HG02798 (cell line): Measurements from ENCODE around the gene AKR7A2.
"Not testable (repeated sequence)": the region's sequence is repeated elsewhere in the genome, so short reads cannot be mapped to it uniquely, and the experiment has no call there.

Source experiments
- ATAC-seq: cut with Tn5 transposase; IDR thresholded peaks from one replicate; pipeline ENCODE4 v1.9.1; 2021; ENCODE audit warnings: mild to moderate bottlenecking; ENCODE audit not compliant: unreplicated experiment, poor library complexity

AKR7A2 gene

GRCh38 chr1:19270343-19270730 is 41.6 kb downstream of the AKR7A2 start:
- ATAC-seq = not testable (repeated sequence)

GRCh38 chr1:19269427-19270342 is 42.3 kb downstream of the AKR7A2 start:
- ATAC-seq = not testable (repeated sequence)

GRCh38 chr1:19268445-19268844 is 43.5 kb downstream of the AKR7A2 start:
- ATAC-seq = no peak

- ATAC-seq = no peak
Observed at GRCh38 chr1:19262744-19263143, 49.2 kb downstream of the AKR7A2 start.

- ATAC-seq = no peak
Observed at GRCh38 chr1:19262047-19262446, 49.9 kb downstream of the AKR7A2 start.

GRCh38 chr1:19260211-19261138 is 51.5 kb downstream of the AKR7A2 start:
- ATAC-seq = no peak

GRCh38 chr1:19258353-19258752 is 53.6 kb downstream of the AKR7A2 start:
- ATAC-seq = no peak

- ATAC-seq = no peak
Observed at GRCh38 chr1:19257178-19257914, 54.6 kb downstream of the AKR7A2 start.

- ATAC-seq = not testable (repeated sequence)
Observed at GRCh38 chr1:19256301-19256700, 55.6 kb downstream of the AKR7A2 start.

GRCh38 chr1:19255288-19255687 is 56.7 kb downstream of the AKR7A2 start:
- ATAC-seq = no peak

- ATAC-seq = no peak
Observed at GRCh38 chr1:19254416-19254815, 57.5 kb downstream of the AKR7A2 start.
